Measurements from ENCODE around the gene PNPLA7. TPM values are rescaled to one million over a fixed set of nuclear protein-coding genes. Genes with fewer than 3 reads are reported as not detected.

Gene PNPLA7
- total RNA-seq, 1 experiment from 2014 or later = 1.3 TPM

DNA sequence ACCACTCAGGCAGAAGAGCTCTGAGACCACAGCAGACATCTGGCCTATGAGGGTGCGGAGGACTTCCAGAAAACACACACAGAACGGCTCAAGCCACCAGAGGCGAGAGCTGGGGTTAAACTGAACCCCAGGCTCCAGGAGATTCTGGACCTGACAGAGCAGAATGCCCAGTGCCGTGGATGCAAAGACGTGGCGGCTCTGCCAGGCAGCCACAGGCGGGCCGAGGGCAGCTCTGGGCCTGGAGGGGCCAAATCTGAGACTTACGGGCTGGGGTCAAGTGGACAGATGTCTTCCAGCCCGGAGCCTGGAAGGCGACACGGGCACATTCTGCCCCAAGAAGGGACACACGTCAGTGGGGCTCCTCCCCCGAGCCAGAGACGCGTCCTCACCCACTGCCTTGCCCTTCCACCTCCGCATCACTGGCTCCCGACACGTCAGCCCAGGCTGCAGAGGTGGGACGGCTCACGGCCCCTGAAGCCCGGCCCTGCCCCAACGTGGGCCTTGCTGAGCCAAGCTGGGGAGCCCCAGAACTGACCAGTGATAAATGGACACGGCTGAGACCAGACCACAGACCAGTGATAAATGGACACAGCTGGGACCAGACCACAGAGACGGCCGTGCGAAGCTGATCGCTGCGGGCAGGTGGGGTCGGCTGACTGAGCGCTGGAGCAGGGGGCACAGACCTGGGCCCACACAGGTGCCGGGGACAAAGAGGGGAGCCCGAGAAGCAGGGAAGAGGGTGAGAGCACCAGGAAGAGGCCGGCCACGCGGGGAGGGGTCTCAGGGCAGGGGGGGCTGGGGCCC is 50.1 kb downstream of the PNPLA7 start (continued):
- TF ChIP-seq, protein P1, sequence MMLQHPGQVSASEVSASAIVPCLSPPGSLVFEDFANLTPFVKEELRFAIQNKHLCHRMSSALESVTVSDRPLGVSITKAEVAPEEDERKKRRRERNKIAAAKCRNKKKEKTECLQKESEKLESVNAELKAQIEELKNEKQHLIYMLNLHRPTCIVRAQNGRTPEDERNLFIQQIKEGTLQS (CRISPR knock-in tag; conservative IDR thresholded peaks at IDR 0.05) = no peak
- TF ChIP-seq GTF2I (CRISPR knock-in tag; conservative IDR thresholded peaks at IDR 0.05) (no peak), JUN (CRISPR knock-in tag; IDR thresholded peaks at IDR 0.05) (no peak), CREM (CRISPR knock-in tag; IDR thresholded peaks at IDR 0.05) (no peak), ESRRA (CRISPR knock-in tag; IDR thresholded peaks at IDR 0.05; ENCODE audit: borderline replicate concordance) (no peak), ZNF138 (CRISPR knock-in tag; conservative IDR thresholded peaks at IDR 0.05) (no peak)
- TF ChIP-seq, protein P2, sequence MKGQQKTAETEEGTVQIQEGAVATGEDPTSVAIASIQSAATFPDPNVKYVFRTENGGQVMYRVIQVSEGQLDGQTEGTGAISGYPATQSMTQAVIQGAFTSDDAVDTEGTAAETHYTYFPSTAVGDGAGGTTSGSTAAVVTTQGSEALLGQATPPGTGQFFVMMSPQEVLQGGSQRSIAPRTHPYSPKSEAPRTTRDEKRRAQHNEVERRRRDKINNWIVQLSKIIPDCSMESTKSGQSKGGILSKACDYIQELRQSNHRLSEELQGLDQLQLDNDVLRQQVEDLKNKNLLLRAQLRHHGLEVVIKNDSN (CRISPR knock-in tag; IDR thresholded peaks at IDR 0.05) = no peak
- TF ChIP-seq, protein P3, sequence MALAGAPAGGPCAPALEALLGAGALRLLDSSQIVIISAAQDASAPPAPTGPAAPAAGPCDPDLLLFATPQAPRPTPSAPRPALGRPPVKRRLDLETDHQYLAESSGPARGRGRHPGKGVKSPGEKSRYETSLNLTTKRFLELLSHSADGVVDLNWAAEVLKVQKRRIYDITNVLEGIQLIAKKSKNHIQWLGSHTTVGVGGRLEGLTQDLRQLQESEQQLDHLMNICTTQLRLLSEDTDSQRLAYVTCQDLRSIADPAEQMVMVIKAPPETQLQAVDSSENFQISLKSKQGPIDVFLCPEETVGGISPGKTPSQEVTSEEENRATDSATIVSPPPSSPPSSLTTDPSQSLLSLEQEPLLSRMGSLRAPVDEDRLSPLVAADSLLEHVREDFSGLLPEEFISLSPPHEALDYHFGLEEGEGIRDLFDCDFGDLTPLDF (CRISPR knock-in tag; IDR thresholded peaks at IDR 0.05) = no peak
- TF ChIP-seq, protein P4, sequence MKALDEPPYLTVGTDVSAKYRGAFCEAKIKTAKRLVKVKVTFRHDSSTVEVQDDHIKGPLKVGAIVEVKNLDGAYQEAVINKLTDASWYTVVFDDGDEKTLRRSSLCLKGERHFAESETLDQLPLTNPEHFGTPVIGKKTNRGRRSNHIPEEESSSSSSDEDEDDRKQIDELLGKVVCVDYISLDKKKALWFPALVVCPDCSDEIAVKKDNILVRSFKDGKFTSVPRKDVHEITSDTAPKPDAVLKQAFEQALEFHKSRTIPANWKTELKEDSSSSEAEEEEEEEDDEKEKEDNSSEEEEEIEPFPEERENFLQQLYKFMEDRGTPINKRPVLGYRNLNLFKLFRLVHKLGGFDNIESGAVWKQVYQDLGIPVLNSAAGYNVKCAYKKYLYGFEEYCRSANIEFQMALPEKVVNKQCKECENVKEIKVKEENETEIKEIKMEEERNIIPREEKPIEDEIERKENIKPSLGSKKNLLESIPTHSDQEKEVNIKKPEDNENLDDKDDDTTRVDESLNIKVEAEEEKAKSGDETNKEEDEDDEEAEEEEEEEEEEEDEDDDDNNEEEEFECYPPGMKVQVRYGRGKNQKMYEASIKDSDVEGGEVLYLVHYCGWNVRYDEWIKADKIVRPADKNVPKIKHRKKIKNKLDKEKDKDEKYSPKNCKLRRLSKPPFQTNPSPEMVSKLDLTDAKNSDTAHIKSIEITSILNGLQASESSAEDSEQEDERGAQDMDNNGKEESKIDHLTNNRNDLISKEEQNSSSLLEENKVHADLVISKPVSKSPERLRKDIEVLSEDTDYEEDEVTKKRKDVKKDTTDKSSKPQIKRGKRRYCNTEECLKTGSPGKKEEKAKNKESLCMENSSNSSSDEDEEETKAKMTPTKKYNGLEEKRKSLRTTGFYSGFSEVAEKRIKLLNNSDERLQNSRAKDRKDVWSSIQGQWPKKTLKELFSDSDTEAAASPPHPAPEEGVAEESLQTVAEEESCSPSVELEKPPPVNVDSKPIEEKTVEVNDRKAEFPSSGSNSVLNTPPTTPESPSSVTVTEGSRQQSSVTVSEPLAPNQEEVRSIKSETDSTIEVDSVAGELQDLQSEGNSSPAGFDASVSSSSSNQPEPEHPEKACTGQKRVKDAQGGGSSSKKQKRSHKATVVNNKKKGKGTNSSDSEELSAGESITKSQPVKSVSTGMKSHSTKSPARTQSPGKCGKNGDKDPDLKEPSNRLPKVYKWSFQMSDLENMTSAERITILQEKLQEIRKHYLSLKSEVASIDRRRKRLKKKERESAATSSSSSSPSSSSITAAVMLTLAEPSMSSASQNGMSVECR (CRISPR knock-in tag; IDR thresholded peaks at IDR 0.05; ENCODE audit: borderline replicate concordance) = no peak

DNA sequence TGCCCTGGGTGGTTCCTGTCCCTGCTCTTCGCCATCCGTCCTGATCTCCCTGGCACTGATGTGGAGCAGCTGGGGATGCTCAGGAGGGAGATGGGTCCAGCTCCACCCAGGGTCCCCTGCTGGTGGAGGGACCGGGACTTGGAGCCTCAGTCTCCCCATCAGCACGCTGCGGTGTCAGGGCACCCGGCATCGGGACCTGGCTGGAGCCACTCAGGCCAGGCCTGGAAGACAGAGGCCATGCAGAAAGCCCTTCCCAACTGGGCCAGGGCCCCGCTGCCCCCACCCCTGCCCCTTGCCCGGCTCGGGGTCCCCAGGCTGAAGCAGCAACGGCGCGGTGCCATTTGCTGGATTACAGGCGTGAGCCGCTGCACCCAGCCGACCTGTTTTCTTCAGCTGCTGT is 50.8 kb downstream of the PNPLA7 start:
- H3K4me3 Mint-ChIP-seq = no peak overlapping the region
- POLR2A ChIA-PET = no interaction called here
- peaks cover 16% of the 10 kb centered on the region for H3K36me3 Mint-ChIP-seq
- no peak for ATAC-seq
- H3K9me3 Mint-ChIP-seq = peaks cover 24% of the 10 kb centered on the region
- CTCF ChIA-PET = interaction anchor here (0.5 to 1.7 kb wide), 3 partner anchors 10 to 25 kb away, joined by 3 to 4 read pairs (median 3); no protein-coding TSS in a partner anchor
- no peak overlapping the region for H3K27ac Mint-ChIP-seq
- DNase-seq (ENCODE audit: low spot score) = no peak
- H3K4me1 Mint-ChIP-seq = no peaks in the 10 kb centered on the region
- H3K27me3 Mint-ChIP-seq (ENCODE audit: low read depth) = peaks cover 13% of the 10 kb centered on the region
- no peak for TF ChIP-seq JUN (CRISPR knock-in tag; IDR thresholded peaks at IDR 0.05)
- TF ChIP-seq ELF4 (CRISPR knock-in tag; IDR thresholded peaks at IDR 0.05; ENCODE audit: low read depth) = no peak
- TF ChIP-seq NR2C2 (CRISPR knock-in tag; IDR thresholded peaks at IDR 0.05) = no peak

DNA sequence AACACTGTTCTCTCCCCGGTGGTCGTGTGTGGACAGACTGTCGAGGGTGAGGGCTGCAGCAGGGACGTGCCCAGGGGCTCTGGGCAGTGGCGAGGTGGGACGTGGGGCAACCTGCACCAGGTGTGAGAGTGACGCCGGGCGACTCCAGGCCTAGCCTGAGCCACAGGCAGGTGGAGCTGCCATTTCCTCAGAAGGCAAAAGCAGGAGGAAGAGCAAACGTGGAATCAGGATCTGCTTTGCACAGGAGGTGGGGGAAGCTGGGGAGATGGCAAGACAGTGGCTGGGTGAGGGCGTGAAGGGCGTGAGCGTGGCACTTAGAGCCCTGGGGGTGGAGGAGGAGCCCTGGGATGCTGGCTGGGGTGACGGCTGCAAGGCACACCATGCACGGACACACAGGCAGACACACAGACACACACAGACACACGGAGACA is 51.5 kb downstream of the PNPLA7 start:
- DNase-seq (ENCODE audit: low spot score) = no peak
- POLR2A ChIA-PET = no interaction called here
- H3K4me3 Mint-ChIP-seq = no peak overlapping the region
- peaks cover 16% of the 10 kb centered on the region for H3K36me3 Mint-ChIP-seq
- peaks cover 13% of the 10 kb centered on the region for H3K27me3 Mint-ChIP-seq (ENCODE audit: low read depth)
- CTCF ChIA-PET = interaction anchor here (1.5 kb wide), 1 partner anchor 12 kb away, joined by 3 read pairs; no protein-coding TSS in a partner anchor
- ATAC-seq = no peak
- TF ChIP-seq ETV6 (CRISPR knock-in tag; IDR thresholded peaks at IDR 0.05) (no peak), NR2C2 (CRISPR knock-in tag; IDR thresholded peaks at IDR 0.05) (no peak), ZNF263 (CRISPR knock-in tag; IDR thresholded peaks at IDR 0.05; ENCODE audit: low read depth) (no peak), ESRRA (CRISPR knock-in tag; IDR thresholded peaks at IDR 0.05; ENCODE audit: borderline replicate concordance) (no peak), MYBL2 (CRISPR knock-in tag; IDR thresholded peaks at IDR 0.05) (no peak), ZNF219 (CRISPR knock-in tag; IDR thresholded peaks at IDR 0.05; ENCODE audit: borderline replicate concordance) (no peak), ZBTB21 (CRISPR knock-in tag; IDR thresholded peaks at IDR 0.05; ENCODE audit: borderline replicate concordance) (no peak)
- TF ChIP-seq, protein P5, sequence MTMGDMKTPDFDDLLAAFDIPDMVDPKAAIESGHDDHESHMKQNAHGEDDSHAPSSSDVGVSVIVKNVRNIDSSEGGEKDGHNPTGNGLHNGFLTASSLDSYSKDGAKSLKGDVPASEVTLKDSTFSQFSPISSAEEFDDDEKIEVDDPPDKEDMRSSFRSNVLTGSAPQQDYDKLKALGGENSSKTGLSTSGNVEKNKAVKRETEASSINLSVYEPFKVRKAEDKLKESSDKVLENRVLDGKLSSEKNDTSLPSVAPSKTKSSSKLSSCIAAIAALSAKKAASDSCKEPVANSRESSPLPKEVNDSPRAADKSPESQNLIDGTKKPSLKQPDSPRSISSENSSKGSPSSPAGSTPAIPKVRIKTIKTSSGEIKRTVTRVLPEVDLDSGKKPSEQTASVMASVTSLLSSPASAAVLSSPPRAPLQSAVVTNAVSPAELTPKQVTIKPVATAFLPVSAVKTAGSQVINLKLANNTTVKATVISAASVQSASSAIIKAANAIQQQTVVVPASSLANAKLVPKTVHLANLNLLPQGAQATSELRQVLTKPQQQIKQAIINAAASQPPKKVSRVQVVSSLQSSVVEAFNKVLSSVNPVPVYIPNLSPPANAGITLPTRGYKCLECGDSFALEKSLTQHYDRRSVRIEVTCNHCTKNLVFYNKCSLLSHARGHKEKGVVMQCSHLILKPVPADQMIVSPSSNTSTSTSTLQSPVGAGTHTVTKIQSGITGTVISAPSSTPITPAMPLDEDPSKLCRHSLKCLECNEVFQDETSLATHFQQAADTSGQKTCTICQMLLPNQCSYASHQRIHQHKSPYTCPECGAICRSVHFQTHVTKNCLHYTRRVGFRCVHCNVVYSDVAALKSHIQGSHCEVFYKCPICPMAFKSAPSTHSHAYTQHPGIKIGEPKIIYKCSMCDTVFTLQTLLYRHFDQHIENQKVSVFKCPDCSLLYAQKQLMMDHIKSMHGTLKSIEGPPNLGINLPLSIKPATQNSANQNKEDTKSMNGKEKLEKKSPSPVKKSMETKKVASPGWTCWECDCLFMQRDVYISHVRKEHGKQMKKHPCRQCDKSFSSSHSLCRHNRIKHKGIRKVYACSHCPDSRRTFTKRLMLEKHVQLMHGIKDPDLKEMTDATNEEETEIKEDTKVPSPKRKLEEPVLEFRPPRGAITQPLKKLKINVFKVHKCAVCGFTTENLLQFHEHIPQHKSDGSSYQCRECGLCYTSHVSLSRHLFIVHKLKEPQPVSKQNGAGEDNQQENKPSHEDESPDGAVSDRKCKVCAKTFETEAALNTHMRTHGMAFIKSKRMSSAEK (CRISPR knock-in tag; IDR thresholded peaks at IDR 0.05; ENCODE audit: borderline replicate concordance) = no peak
- H3K9me3 Mint-ChIP-seq = peaks cover 17% of the 10 kb centered on the region
- H3K27ac Mint-ChIP-seq = no peak overlapping the region
- no peaks in the 10 kb centered on the region for H3K4me1 Mint-ChIP-seq
